Measurements from ENCODE around the gene PLAU.
"Not testable (repeated sequence)": the region's sequence is repeated elsewhere in the genome, so short reads cannot be mapped to it uniquely, and the experiment has no call there.

The PLAU gene

DNA sequence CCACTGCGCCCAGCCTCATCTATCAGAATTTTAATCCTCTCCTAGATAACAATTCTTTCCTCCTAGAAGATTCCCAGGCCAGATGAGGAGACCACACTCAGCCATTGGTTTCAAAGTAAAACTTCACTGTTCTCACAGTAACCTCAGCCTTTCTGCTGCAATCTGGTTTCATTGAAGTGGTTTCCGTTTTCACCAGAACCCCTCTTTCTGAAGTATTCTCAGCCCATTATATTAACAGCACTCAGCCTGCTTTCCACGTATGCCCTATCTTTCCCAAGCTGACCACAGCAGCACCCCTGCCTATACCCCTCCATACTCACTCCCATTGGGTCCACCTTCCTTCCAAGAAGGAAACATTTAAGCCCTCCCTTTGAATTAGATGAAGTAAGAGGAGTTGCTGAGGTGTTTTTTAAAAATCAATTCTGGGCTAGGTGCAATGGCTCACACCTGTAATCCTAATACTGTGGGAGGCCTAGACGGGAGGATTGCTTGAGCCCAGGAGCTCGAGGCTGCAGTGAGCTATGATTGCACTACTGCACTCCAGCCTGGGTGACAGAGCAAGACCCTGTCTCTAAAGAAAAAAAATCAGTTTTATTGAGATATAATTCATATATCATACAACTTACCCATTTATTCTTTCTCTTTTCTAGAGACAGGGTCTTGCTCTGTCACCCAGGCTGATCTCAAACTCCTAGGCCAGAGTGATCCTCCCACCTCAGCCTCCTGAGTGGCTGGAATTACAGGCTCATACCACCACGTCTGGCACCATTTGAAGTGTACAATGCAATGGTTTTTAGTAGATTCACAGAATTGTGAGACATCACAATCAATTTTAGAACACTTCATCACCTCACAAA, 11.3 kb downstream of the PLAU start:
- no peak for DNase-seq (ENCODE audit: low spot score)

DNA sequence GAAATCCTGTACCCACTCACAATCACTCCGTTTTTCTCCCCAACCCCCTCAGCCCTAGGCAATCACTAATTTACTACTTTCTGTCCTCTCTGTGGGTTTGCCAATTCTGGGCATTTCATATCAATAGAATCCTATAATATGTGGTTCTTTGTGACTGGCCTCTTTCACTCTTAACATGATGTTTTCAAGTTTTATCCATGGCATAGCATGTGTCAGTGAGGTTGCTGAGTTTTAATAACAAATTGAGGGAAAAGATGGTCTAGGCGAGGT, 11.9 kb downstream of the PLAU start:
- DNase-seq (ENCODE audit: low spot score) = no peak

DNA sequence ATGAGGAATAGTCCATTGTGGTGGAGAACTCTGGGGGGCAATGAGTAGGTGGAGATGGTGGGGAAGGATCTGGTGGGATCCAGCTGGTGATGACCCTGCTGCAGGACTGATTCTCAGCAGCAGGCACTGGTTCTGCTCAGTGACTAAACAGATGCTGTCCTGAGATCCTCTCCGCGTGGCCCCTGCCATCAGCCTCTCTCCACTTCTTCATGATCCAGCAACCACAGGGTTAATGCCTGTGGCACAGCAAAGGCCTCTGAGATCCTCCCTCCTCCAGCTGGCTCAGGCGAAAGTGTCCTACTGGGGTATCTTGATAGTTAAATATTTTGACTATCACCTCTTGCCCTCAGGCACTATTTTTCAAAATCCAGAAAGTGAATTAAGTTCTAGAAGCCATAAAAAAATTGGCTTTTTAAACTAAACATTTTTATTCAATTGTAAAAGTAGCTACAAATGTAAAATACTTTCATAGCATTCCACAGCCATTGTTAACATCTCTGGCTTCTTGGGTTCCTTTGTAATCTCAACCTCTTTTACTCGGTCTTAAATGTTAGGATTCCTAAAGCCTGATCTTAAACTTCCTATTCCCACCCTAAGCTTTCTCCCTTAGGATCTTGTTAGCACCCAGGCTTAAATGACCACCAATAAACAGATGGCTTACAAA, 13.1 kb downstream of the PLAU start:
- DNase-seq (ENCODE audit: low spot score) = no peak

DNA sequence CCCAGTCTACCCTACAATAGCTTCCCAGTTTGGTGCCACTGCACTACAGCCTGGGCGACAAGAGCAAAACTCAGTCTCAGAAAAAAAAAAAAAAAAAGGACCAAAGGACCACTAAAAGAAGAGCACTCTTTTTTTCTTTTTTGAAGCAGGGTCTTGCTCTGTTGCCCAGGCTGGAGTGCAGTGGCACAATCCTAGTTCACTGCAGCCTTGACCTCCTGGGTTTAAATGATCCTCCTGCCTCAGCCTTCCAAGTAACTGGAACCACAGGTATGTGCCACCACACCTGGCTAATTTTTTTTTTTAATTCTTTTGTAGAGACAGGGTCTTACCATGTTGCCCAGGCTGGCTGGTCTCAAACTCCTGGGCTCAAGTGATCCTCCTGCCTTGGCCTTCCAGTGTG, 14.0 kb downstream of the PLAU start:
- DNase-seq (ENCODE audit: low spot score) = no peak

DNA sequence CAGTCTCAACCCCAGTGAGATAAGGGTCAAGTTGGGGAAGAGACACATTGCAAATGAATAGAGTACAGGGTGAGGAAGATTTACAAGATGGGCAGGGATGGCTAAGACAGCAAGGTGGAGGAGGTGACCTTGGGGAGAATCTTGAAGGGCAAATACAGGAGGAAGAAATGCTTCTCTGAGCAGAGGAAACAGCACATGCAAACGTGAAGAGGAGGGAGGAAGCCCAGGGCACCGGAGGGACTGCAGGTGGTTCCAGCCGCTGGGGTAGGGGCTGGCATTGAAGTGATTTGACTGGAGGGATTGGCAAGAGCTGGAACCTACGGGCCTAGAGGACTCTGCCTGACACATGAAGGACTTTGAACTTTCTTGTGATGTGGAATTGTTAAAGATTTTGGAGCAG, 14.6 kb downstream of the PLAU start:
- DNase-seq (ENCODE audit: low spot score) = no peak

DNA sequence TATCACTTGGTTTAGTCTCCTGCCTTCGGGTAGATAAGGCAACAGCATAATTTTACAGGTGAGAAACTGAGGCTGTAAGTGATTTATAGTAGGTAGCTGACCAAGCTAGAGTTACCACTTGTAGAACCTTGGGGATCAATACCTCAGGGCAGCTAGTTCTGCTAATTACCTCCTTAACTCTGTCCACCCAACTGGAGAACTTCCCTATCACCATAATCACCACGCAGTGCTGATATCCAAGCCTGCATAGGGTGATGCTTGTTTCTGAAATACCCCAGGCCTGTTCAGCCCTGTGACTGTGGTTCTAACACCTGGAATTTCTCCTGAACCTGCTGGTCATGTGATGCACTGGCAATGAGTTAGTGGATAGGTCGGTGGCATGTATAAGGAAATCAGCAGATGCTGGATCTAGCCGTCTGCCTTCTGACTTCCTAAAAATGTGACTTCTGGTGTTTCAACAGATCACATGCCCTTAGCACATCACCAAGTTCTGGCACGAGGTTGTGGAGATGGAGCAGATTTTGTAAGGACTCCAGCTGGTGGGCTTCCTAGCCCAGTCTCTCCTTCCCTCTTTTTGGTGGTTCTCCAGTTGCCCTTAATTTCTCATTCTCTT, 15.3 kb downstream of the PLAU start:
- no peak for DNase-seq (ENCODE audit: low spot score)

DNA sequence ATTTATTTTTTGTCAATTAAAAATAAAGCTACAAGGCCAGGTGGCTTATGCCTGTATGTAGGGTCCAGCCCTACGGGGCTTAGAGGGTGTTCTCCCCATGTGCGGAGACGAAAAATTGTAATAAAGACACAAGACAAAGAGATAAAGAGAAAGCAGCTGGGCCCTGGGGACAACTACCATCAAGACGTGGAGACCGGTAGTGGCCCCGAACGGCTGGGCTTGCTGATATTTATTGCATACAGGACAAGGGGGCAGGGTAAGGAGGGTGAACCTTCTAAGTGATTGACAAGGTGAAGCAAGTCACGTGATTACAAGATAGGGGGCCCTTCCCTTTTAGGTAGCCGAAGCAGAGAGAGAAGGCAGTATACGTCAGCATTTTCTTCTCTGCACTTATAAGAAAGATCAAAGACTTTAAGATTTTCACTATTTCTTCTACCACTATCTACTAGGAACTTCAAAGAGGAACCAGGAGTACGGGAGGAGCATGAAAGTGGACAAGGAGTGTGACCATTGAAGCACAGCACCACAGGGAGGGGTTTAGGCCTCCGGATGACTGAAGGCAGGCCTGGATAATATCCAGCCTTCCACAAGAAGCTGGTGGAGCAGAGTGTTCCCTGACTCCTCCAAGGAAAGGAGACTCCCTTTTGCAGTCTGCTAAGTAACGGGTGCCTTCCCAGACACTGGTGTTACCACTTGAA, 19.8 kb downstream of the PLAU start:
- not testable (repeated sequence) for DNase-seq (ENCODE audit: low spot score)

DNA sequence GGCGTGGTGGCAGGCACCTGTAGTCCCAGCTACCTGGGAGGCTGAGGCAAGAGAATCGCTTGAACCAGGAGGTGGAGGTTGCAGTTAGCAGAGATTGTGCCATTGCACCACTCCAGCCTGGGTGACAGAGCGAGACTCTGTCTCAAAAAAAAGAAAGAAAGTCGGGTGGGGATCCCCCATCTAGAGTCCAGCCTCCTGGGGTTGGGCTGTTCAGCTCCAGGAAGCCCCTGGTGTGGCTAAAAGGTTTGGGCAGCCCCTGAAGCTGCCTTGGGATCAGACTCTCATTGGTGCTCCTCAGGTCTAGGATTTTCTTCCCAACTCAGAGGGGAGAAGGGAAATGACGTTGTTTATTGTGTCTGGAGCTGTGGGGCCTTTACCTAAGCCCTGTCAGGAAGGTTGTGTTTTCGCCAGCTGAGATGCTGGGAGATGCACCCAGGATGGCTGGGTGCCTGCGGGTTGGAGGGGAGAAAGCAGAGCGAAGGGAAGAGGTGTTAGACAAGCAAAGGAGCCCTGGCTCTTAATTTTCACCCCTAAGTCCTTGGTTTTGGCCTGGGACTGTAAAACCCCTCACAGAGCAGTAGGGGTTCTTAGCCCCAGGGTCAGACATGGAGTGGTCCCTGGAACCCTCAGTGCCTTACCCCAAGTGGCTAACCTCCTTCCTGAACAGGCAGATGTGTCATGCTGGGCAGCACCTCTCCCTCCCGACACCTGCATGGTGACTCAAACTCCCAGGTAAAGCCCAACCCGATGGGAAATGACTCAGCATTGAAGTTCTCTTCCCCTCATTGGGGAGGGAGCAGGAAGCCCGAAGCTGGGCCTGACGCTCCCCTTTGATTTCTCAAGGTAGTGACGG, 21.1 kb downstream of the PLAU start:
- DNase-seq (ENCODE audit: low spot score) = peak; percentile 94

DNA sequence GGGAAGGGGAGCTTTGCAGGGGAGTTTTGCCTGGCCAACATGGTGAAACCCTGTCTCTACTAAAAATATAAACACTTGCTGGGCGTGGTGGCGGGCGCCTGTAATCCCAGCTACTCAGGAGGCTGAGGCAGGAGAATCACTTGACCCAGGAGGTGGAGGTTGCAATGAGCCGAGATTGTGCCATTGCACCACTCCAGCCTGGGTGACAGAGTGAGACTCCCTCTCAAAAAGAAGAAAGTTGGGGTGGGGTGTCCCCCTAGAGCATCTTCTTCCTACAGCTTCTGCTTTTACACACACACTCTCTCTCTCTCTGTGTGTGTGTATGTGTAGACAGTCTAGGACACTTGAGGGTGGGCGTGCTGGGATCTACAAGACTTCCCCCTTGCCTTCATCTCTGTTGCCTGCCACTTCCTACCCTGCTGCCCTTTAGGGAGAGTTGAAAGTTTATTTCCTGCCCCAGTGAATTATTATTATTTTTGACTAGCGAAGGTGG, 21.7 kb downstream of the PLAU start:
- no peak for DNase-seq (ENCODE audit: low spot score)

DNA sequence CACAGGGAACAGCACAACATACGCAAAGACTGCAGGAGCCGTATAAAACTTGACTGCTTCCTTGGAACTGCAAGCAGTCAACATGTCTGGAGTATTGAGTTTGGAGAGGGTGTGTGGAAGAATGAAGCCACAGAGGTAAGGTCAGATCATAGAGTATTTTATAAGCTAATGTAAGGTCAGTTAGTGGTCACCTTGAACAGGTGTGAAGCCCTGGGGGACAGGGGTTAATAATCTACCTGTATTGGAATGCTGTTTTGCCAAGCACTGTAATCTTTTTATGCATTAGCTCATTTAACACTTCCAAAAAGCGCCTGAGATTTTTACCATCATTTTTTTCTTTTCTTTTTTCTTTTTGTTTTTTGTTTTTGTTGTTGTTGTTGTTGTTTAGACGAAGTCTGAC, 23.1 kb downstream of the PLAU start:
- DNase-seq (ENCODE audit: low spot score) = no peak

DNA sequence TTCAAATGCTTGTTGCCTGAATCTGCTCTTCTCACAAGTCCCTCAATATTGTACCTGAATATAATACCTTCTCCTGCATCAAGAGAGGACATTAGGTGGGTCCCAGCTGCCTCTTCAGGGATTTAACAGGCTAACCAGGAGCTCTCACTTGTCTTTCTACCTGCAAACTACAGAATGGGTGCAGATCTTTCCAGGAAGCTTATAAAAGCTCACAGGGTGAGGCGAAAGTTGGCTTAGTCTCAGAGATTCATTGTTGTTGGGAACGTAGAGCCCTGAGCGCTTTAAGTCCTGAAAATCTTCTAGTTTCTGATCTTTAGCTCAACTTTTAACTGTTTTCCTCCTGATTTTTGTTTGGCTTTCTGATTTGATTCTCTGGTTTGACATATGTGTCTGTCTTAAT, 25.0 kb downstream of the PLAU start:
- DNase-seq (ENCODE audit: low spot score) = no peak

DNA sequence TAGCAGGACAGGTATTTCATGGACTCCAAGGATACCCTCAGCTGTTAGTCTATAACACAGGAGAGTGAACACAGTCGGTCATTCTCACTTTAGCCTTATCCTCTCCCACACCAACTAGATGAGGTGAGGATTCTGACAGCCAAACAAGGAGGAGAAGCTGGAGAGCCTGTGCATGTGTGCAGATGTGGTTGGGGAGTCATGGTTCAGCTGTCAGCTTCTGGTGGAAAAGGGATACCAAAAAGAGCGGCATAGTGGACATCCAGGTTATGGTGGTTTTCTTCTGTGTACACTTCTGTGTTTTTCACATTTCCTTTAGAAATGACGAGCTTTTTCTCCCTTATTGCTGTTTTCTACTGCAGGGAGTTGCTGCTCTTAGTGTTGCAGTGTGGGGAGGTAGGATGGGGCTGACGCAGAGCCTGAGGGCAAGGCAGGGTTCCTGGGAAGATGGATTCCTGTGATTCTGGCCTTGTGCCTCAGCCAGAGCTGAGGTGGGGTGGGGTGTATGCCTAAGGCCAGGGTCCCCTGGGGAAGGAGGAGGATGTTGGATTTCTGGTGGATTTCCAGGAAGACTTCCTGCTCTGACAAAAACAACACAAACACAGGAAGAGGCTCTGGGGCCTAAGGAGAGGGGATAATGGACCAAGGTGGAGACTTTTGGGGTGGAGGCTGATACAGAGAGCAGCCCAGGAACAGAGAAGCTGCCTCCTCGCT, 26.6 kb downstream of the PLAU start:
- DNase-seq (ENCODE audit: low spot score) = no peak

DNA sequence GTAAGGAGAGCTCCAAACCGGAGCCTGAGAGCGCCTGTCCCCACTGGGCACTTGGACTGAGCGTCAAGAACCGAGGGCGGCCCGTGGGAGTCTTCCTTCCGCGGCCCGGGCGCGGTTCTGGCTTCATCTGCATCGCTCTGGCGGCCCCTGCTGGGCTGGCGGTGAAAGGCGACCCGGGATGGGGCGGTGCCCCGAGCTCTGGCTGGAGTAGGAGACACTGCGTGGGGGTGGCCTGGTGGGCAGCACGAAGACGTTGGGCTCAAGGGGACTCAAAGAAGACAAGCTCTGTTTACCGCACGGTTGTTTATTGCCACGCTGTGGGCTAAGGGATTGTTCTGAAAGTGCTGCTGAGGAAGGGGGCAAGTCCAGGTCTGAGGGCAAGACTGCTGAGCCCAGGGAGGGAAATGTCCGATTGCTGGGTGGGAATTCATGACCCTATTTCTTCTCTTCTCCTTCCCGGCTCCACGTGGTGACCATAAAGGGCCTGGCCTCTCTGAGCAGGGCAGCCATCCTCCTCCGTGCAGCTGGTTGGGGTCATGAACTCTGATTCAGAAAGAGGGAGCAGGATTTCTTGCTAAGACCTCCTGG, 29.8 kb downstream of the PLAU start:
- peak; percentile 82 for DNase-seq (ENCODE audit: low spot score)

DNA sequence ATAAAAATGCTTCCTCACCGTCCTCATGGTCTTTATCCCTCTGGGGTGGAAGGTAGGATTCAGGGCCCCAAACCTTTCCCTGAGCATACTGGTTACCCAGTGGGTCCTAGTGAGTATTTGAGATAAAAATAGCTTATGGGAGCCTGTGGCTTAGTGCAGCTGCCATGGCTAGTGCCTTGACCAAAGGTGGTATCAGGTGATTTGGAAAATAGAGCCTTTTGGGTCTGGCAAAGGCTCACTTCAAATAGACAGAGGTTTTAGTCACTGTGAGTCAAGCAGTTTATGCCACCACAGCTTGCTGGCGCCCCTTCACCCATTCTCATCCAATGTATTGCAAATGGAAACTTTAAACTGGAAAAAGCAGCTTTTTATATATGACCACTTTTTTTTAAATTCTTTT, 30.4 kb downstream of the PLAU start:
- DNase-seq (ENCODE audit: low spot score) = no peak

DNA sequence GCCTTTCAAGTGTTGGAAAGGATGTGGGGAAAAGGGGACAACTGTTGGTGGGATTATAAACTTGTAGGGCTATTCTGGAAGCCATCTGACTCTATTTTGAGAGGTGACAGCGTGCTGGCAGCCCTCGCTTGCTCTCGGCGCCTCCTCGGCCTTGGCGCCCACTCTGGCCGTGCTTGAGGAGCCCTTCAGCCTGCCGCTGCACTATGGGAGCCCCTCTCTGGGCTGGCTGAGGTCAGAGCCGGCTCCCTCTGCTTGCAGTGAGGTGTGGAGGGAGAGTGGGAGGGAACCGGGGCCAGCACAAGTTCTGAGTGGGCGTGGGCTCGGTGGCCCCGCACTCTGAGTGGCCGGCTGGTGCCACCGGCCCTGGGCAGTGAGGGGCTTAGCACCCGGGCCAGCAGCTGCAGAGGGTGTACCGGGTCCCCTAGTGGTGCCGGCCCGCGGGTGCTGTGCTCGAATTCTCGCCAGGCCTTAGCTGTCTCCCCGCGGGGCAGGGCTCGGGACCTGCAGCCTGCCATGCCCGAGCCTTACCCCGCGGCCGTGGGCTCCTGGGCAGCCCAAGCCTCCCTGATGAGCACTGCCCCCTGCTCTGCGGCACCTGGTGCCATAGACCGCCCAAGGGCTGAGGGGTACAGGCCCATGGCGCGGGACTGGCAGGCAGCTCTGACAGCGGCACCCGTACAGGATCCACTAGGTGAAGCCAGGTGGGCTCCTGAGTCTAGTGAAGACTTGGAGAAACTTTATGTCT, 33.6 kb downstream of the PLAU start:
- no peak for DNase-seq (ENCODE audit: low spot score)

DNA sequence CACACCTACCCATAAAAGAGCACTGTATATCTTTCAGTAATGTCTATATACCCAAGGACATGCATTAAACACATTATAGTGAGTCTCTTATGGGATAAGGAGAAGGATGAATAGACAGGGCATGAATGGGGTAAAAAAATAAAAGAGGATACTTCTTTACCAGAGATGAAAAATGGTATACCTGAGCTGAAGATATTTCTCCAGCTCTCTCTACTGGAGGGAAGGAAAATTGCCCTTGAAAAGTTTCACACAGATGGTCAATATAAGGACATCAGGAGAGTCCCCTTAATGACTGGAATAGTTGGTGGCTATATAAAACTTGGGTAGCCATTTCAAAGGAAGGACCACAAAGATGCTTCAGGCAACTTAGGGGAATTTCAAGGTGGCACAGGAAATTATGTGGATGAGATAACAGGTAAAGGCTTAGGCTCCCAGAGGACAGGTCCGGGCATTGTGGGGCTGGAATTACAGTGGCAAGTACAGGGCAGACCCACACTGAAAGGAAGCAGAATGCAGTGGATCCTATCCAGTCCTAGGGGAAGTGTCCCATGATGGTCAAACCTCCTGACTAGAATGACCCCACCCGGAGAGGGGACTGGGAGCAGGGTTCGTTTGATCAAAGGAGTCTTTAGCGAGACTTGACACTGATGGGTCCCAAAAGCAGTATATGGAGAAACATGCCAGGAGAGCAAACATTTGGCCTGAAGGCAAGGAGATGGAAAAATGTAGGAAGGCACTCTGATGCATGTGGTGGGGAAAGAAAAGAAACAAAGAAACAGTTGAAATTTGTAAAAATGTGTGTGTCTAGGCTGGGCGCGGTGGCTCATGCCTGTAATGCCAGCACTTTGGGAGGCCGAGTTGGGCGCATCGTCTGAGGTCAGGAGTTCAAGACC, 35.6 kb downstream of the PLAU start:
- no peak for DNase-seq (ENCODE audit: low spot score)

DNA sequence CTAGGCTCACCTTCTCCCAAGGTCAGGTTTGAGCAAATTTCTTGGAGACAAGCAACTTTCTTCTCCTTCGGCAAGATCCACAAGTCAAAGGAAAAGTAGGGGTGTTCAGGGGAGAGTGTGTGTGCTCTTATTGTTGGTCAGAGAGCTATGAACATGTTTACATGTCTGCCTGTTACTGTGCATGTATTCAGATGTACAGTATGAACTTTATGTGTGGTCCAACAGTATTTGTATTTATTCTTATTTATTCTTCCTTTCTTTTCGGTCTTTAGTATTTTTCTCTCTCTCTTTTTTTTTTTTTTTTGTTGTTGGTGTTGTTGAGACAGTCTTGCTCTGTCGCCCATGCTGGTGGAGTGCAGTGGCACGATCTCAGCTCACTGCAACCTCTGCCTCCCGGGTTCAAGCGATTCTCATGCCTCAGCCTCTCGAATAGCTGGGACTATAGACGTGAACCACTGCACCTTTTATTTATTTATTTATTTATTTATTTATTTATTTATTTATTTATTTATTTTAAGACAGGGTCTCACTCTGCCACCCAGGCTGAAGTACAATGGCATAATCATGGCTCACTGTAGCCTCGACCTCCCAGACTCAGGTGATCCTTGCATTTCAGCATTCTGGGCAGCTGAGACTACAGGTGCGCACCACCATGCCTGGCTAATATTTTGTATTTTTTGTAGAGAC, 38.2 kb downstream of the PLAU start:
- no peak for DNase-seq (ENCODE audit: low spot score)

Measured in LoVo (cell line).